SK-N-SH (cell line): Measurements from ENCODE around the gene STAM2.

Experiments used
- CHD2 ChIP-seq: fragments of 150-350 bp; IDR thresholded peaks from 2 replicates; pipeline ENCODE4 v1.6.1; 2018; ENCODE audit warnings: low read length; ENCODE audit not compliant: partially characterized antibody
- CTCF ChIP-seq: fragments of 200-600 bp; sonication (generic); IDR thresholded peaks from 2 replicates; pipeline ENCODE4 v1.6.1; 2017; ENCODE audit warnings: antibody characterized with exemption, mild to moderate bottlenecking, moderate library complexity
- FOSL2 ChIP-seq: IDR thresholded peaks from 2 replicates; pipeline ENCODE4 v1.4.0; 2012; ENCODE audit warnings: low read depth, mild to moderate bottlenecking, moderate library complexity, borderline replicate concordance
- GABPA ChIP-seq: IDR thresholded peaks from 2 replicates; pipeline ENCODE4 v1.4.0; 2012; ENCODE audit warnings: low read depth, mild to moderate bottlenecking
- PBX3 ChIP-seq: IDR thresholded peaks from 2 replicates; pipeline ENCODE4; 2012
- POLR2AphosphoS5 ChIP-seq: IDR thresholded peaks from 2 replicates; pipeline ENCODE4 v1.6.1; 2012; ENCODE audit warnings: low read depth, low read length
- REST ChIP-seq: IDR thresholded peaks from 2 replicates; pipeline ENCODE4 v1.6.1; 2012; ENCODE audit warnings: mild to moderate bottlenecking, low read depth, low read length, moderate library complexity
- SIN3A ChIP-seq: IDR thresholded peaks from 2 replicates; pipeline ENCODE4 v1.6.1; 2012; ENCODE audit warnings: low read depth, mild to moderate bottlenecking, low read length, moderate library complexity, borderline replicate concordance
- TAF1 ChIP-seq: IDR thresholded peaks from 2 replicates; pipeline ENCODE4 v1.6.1; 2012; ENCODE audit warnings: low read depth, mild to moderate bottlenecking, low read length, moderate library complexity, borderline replicate concordance

- TF ChIP-seq POLR2AphosphoS5 (no peak), TAF1 (no peak), FOSL2 (no peak), PBX3 (no peak), CTCF (no peak), SIN3A (no peak), GABPA (no peak), REST (no peak), CHD2 (no peak)
Measured at GRCh38 chr2:152115952-152116351, 59.6 kb downstream of the STAM2 start.
